Measurements from ENCODE around the gene PILRA.
A peak's percentile ranks its signal among the peaks of the same experiment; 100 is the strongest.
"Not testable (repeated sequence)": the region's sequence is repeated elsewhere in the genome, so short reads cannot be mapped to it uniquely, and the experiment has no call there.

Gene PILRA

GRCh38 chr7:100358027-100358856 is 15.0 kb upstream of the PILRA start, which contains the start of gene PILRB:
Gene PILRB, plus strand, starts transcription at chr7:100358117. Its CDS starts 186 bp downstream, at chr7:100358303.
- DNase-seq (ENCODE audit: low spot score): no peak

- no peak for DNase-seq (ENCODE audit: low spot score)
Observed at GRCh38 chr7:100358857-100359212, 14.5 kb upstream of the PILRA start.

GRCh38 chr7:100360135-100360854 is 13.0 kb upstream of the PILRA start:
- no peak for DNase-seq (ENCODE audit: low spot score)

- no peak for DNase-seq (ENCODE audit: low spot score)
Observed at GRCh38 chr7:100363098-100363497, 10.2 kb upstream of the PILRA start.

GRCh38 chr7:100363797-100364196 is 9.5 kb upstream of the PILRA start:
- DNase-seq (ENCODE audit: low spot score): not testable (repeated sequence)

- no peak for DNase-seq (ENCODE audit: low spot score)
Observed at GRCh38 chr7:100364480-100364879, 8.8 kb upstream of the PILRA start.

- not testable (repeated sequence) for DNase-seq (ENCODE audit: low spot score)
Observed at GRCh38 chr7:100365998-100366367, 7.3 kb upstream of the PILRA start.

GRCh38 chr7:100366411-100367250 is 6.7 kb upstream of the PILRA start:
- DNase-seq (ENCODE audit: low spot score): no peak

- no peak for DNase-seq (ENCODE audit: low spot score)
Observed at GRCh38 chr7:100367251-100367620, 6.1 kb upstream of the PILRA start.

- DNase-seq (ENCODE audit: low spot score): no peak
Observed at GRCh38 chr7:100367676-100368613, 5.3 kb upstream of the PILRA start.

GRCh38 chr7:100369105-100369504 is 4.2 kb upstream of the PILRA start:
- no peak for DNase-seq (ENCODE audit: low spot score)

- no peak for DNase-seq (ENCODE audit: low spot score)
Observed at GRCh38 chr7:100370303-100370702, 3.0 kb upstream of the PILRA start.

- DNase-seq (ENCODE audit: low spot score): no peak
Observed at GRCh38 chr7:100370746-100371145, 2.5 kb upstream of the PILRA start.

GRCh38 chr7:100371561-100372171 is 1.6 kb upstream of the PILRA start:
- DNase-seq (ENCODE audit: low spot score): no peak

GRCh38 chr7:100372256-100372655 is 1.0 kb upstream of the PILRA start:
- DNase-seq (ENCODE audit: low spot score): peak; percentile 26

GRCh38 chr7:100372694-100373093 is 593 bp upstream of the PILRA start:
- DNase-seq (ENCODE audit: low spot score): no peak

- DNase-seq (ENCODE audit: low spot score): not testable (repeated sequence)
Observed at GRCh38 chr7:100373870-100374598, 747 bp downstream of the PILRA start.

GRCh38 chr7:100374601-100375000 is 1.3 kb downstream of the PILRA start:
- no peak for DNase-seq (ENCODE audit: low spot score)

- DNase-seq (ENCODE audit: low spot score): no peak
Observed at GRCh38 chr7:100376066-100376465, 2.8 kb downstream of the PILRA start.

- DNase-seq (ENCODE audit: low spot score): no peak
Observed at GRCh38 chr7:100378114-100378755, 4.9 kb downstream of the PILRA start.
